OCI-LY1 (cell line): ENCODE results near the gene DDHD1.

Source experiments
- H2AFZ ChIP-seq: fragments of 200-600 bp; sonication (generic), shearing (Covaris generic); 2 replicates; pipeline ENCODE4 v1.6.0; 2014; ENCODE audit warnings: antibody characterized with exemption, mild to moderate bottlenecking, low read length
- H3F3A ChIP-seq: fragments of 200-600 bp; sonication (generic), shearing (Covaris generic); 2 replicates; pipeline ENCODE4 v1.6.0; 2014; ENCODE audit warnings: mild to moderate bottlenecking, antibody characterized with exemption, low read length, moderate library complexity; ENCODE audit not compliant: insufficient read depth
- H3K27ac ChIP-seq: fragments of 200-600 bp; sonication (generic); 2 replicates; pipeline ENCODE4 v1.5.1; 2014; ENCODE audit warnings: low read length, mixed run types, mild to moderate bottlenecking, low read depth; ENCODE audit not compliant: poor library complexity, severe bottlenecking
- H3K27me3 ChIP-seq: fragments of 200-600 bp; sonication (generic); 2 replicates; pipeline ENCODE4 v1.6.0; 2014; ENCODE audit warnings: antibody characterized with exemption, mild to moderate bottlenecking, low read length, moderate library complexity; ENCODE audit not compliant: insufficient read depth
- H3K36me3 ChIP-seq: fragments of 200-600 bp; sonication (generic); 2 replicates; pipeline ENCODE4 v1.6.1; 2014; ENCODE audit warnings: mild to moderate bottlenecking, antibody characterized with exemption, low read length, moderate library complexity, mixed read lengths; ENCODE audit not compliant: insufficient read depth
- H3K4me1 ChIP-seq: fragments of 200-600 bp; sonication (generic); 2 replicates; pipeline ENCODE4 v1.5.1; 2014; ENCODE audit warnings: mild to moderate bottlenecking, low read length, moderate library complexity; ENCODE audit not compliant: insufficient read depth, severe bottlenecking
- H3K4me2 ChIP-seq: fragments of 200-600 bp; sonication (generic), shearing (Covaris generic); 2 replicates; pipeline ENCODE4 v1.6.1; 2014; ENCODE audit warnings: low read length
- H3K4me3 ChIP-seq: fragments of 200-600 bp; sonication (generic); 2 replicates; pipeline ENCODE4 v1.5.1; 2014; ENCODE audit warnings: low read length, low read depth, mild to moderate bottlenecking, mixed read lengths; ENCODE audit not compliant: poor library complexity, severe bottlenecking
- H3K79me2 ChIP-seq: fragments of 200-600 bp; shearing (Covaris generic); 2 replicates; pipeline ENCODE4 v1.6.1; 2016; ENCODE audit warnings: mixed run types, low read length, mixed read lengths; ENCODE audit not compliant: insufficient read depth
- H3K9ac ChIP-seq: fragments of 200-600 bp; sonication (generic), shearing (Covaris generic); 2 replicates; pipeline ENCODE4 v1.6.1; 2014; ENCODE audit warnings: mild to moderate bottlenecking, low read length, mixed read lengths
- H3K9me2 ChIP-seq: fragments of 200-600 bp; sonication (generic), shearing (Covaris generic); 2 replicates; pipeline ENCODE4 v1.6.1; 2014; ENCODE audit warnings: low read depth, mild to moderate bottlenecking, low read length, mixed read lengths
- H3K9me3 ChIP-seq: fragments of 200-600 bp; shearing (Covaris generic); 2 replicates; pipeline ENCODE4 v1.6.1; 2014; ENCODE audit warnings: low read length, mixed read lengths
- H4K20me1 ChIP-seq: fragments of 200-600 bp; sonication (generic), shearing (Covaris generic); 2 replicates; pipeline ENCODE4 v1.6.0; 2016; ENCODE audit warnings: mild to moderate bottlenecking, low read length; ENCODE audit not compliant: insufficient read depth
- CTCF ChIP-seq: fragments of 200-600 bp; sonication (generic), shearing (Covaris generic); IDR thresholded peaks from 2 replicates; pipeline ENCODE4 v1.5.1; 2017; ENCODE audit warnings: mild to moderate bottlenecking, antibody characterized with exemption, low read length, moderate library complexity, mixed read lengths
- EZH2 ChIP-seq: fragments of 200-600 bp; sonication (generic), shearing (Covaris generic); IDR thresholded peaks from 2 replicates; pipeline ENCODE4 v1.8.0; 2017; ENCODE audit warnings: borderline replicate concordance, mixed run types, mild to moderate bottlenecking, antibody characterized with exemption, low read length, moderate library complexity, mixed read lengths

DDHD1 gene

DNA sequence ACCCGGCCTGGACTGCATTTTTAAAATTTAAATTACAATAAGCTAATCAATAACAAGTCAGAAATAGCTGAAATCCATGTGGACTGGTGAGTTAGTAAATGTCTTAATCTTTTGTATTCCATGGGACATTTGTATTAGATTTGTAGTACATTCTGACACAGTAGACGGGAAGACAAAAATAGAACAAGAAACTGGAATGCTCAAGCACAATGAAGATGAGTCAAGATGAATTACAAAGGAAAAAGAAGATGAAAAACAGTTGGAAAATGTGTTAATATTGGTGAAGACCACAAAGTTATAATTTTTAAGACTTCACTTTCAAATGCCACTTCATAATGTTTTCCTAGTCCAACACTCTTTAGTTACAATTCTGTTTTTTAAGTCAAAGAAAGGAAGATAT is 104.5 kb downstream of the DDHD1 start:
- no peak overlapping the region for H2AFZ ChIP-seq

DNA sequence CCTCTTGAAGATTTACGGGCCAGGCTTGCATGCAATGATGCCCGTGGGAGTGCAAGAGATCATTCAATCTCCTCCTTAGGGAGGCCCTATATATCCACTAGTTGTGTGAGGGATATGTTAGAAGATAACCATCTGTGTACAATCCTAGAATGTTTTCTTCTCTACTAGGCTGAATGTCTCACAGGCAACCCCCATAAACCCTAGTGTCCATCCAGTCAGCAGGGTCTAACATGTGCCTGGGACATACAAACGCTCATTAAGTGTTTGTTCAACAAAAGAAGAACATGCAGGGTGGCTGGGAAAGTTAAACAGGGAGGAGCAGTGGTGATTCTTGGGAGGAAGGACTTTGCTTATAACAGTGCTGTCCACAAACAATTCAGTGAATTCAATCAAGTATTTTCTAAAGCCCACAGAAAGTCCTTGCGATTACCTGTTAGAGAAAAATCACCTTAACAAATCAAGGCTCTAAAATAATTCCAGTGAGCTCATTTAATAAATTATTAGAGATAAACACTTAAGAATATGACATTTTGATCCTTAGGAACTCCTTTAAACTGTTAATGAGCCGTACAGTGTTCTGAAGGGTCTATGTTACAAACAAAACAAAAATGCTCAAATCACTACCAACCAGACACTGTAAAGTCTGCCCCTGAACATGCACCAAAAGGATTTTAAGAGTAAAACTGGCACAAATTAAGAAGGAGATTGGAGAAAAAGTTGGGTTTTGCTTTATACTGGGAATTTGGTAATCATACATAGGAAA is 105.6 kb downstream of the DDHD1 start:
- Histone ChIP-seq H3K79me2 (no peaks in the 10 kb centered on the region), H3K4me2 (no peak overlapping the region), H3K9me3 (no peaks in the 10 kb centered on the region), H2AFZ (no peak overlapping the region), H4K20me1 (no peaks in the 10 kb centered on the region), H3K4me1 (no peaks in the 10 kb centered on the region), H3K27ac (no peak overlapping the region), H3F3A (no peaks in the 10 kb centered on the region), H3K9ac (no peak overlapping the region), H3K27me3 (no peaks in the 10 kb centered on the region), H3K36me3 (peaks cover 57% of the 10 kb centered on the region; the same call in 1 of the 2 replicates), H3K4me3 (no peak overlapping the region), H3K9me2 (no peaks in the 10 kb centered on the region)
- TF ChIP-seq EZH2 (no peak), CTCF (no peak)

More for the DNA sequence above, 104.5 kb downstream of the DDHD1 start:
- Histone ChIP-seq H3K27me3 (no peaks in the 10 kb centered on the region), H3K79me2 (no peaks in the 10 kb centered on the region), H3K4me3 (no peak overlapping the region), H3K9me3 (no peaks in the 10 kb centered on the region), H3K4me1 (no peaks in the 10 kb centered on the region), H3K9me2 (no peaks in the 10 kb centered on the region), H3F3A (no peaks in the 10 kb centered on the region), H3K36me3 (peaks cover 53% of the 10 kb centered on the region), H4K20me1 (no peaks in the 10 kb centered on the region), H3K9ac (no peak overlapping the region), H3K4me2 (no peak overlapping the region), H3K27ac (no peak overlapping the region)
- no peak for TF ChIP-seq CTCF
- no peak for TF ChIP-seq EZH2

- Histone ChIP-seq H3K4me2 (no peak overlapping the region), H3K27ac (no peak overlapping the region), H3K27me3 (no peaks in the 10 kb centered on the region), H3K4me1 (no peaks in the 10 kb centered on the region), H2AFZ (no peak overlapping the region), H3K36me3 (peaks cover 58% of the 10 kb centered on the region), H3K9me2 (no peaks in the 10 kb centered on the region), H4K20me1 (no peaks in the 10 kb centered on the region), H3K4me3 (no peak overlapping the region), H3K79me2 (no peaks in the 10 kb centered on the region), H3K9me3 (no peaks in the 10 kb centered on the region), H3K9ac (no peak overlapping the region), H3F3A (no peaks in the 10 kb centered on the region)
- TF ChIP-seq CTCF = no peak
- TF ChIP-seq EZH2 = no peak
Observed at GRCh38 chr14:53044486-53044885, 108.6 kb downstream of the DDHD1 start.
